ENCODE results near the gene SLAMF1. TPM values are rescaled to one million over a fixed set of nuclear protein-coding genes. Genes with fewer than 3 reads are reported as not detected.

SLAMF1 gene
- total and polyA plus RNA-seq, 2 donors from 2014 or later, result 0.13 to 3.3 TPM

DNA sequence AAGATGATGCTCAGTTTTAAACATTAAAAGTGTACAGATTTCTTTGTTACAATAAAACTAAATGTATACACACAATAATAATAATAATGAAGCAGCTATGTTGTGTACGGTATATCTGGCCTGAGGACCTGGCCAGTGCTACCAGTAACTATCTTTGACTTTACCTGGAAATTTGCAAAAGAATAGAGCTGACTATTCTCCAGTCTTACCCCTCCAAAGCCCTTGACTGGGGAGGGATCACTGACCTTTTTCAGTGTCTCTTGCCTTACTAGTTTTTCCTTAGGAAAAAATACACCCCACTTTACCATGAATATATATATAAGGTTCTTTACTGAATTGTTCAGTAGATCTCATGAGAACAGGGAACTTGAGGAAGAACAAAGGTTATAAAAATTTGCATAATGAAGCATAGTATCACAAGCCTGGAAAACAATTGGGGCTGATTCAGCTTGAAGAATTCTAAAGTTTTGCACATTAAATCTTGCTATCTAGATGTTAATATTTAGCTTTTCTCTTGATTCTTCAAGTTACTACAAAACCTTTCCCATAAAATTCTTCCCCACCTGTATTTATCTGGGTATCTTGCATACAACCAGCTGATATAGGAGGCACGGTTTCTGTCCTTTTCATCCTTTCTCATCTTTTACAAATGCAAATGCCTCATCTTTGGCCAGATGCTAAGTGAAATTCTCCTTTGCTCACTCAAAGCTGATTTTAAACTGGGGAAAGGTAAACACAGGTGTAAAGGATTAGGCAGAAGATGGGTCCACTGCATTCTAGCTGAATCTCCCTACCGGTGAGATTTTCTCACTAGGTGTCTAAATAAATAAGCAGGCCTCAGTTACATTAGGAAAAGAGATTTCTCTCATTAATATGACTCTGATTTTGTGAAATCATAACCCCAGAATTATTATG, 25.0 kb upstream of the SLAMF1 start:
- TF ChIP-seq, protein P1, sequence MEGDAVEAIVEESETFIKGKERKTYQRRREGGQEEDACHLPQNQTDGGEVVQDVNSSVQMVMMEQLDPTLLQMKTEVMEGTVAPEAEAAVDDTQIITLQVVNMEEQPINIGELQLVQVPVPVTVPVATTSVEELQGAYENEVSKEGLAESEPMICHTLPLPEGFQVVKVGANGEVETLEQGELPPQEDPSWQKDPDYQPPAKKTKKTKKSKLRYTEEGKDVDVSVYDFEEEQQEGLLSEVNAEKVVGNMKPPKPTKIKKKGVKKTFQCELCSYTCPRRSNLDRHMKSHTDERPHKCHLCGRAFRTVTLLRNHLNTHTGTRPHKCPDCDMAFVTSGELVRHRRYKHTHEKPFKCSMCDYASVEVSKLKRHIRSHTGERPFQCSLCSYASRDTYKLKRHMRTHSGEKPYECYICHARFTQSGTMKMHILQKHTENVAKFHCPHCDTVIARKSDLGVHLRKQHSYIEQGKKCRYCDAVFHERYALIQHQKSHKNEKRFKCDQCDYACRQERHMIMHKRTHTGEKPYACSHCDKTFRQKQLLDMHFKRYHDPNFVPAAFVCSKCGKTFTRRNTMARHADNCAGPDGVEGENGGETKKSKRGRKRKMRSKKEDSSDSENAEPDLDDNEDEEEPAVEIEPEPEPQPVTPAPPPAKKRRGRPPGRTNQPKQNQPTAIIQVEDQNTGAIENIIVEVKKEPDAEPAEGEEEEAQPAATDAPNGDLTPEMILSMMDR (IDR thresholded peaks at IDR 0.05; ENCODE audit: borderline replicate concordance, extremely low read depth, insufficient read depth), result no peak

DNA sequence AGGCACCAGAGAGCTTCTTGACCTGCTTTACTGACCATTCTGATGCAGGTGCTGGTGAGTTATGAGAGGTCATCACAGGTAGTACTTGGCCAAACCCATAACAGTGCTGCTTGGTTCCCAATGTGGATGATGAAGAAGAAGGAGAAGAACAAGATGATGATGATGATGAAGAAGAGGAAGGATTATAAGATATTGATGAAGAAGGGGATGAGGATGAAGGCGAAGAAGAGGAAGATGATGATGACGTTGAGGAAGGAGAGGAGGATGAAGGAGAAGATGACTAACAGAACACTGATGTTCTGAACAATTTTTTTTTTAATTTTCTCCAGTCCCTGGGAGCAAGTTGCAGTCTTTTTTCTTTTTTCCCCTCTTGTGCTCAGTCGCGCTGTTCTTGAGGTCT, 23.9 kb upstream of the SLAMF1 start:
- intact Hi-C loops (cut with DNase I), result no loop called here

More for the DNA sequence above, 25.0 kb upstream of the SLAMF1 start:
- no peaks in the 10 kb centered on the region for H3K4me1 ChIP-seq (ENCODE audit: control insufficient read depth in 2 of 3, insufficient read depth in 2 of 3, low read depth in 1 of 3, low read length in 3 of 3)
- H3K9ac ChIP-seq (ENCODE audit: low read length in 3 of 3), result no peak overlapping the region
- no peaks in the 10 kb centered on the region for H3K36me3 ChIP-seq (ENCODE audit: control insufficient read depth in 2 of 3, insufficient read depth in 3 of 3, low read length in 3 of 3)
- no peak overlapping the region for H3K27ac ChIP-seq (ENCODE audit: low read depth in 2 of 2, low read length in 2 of 2)
- DNase-seq (no peak), FAIRE-seq (no peak)
- no peak overlapping the region for H3K4me3 ChIP-seq (ENCODE audit: low read length in 3 of 3)
- H3K9me3 ChIP-seq (ENCODE audit: control insufficient read depth in 2 of 3, insufficient read depth in 1 of 3, low read length in 3 of 3), result no peaks in the 10 kb centered on the region
- intact Hi-C loops (cut with DNase I), result no loop called here
- H3K27me3 ChIP-seq (ENCODE audit: control insufficient read depth, insufficient read depth, low read length), result no peaks in the 10 kb centered on the region

DNA sequence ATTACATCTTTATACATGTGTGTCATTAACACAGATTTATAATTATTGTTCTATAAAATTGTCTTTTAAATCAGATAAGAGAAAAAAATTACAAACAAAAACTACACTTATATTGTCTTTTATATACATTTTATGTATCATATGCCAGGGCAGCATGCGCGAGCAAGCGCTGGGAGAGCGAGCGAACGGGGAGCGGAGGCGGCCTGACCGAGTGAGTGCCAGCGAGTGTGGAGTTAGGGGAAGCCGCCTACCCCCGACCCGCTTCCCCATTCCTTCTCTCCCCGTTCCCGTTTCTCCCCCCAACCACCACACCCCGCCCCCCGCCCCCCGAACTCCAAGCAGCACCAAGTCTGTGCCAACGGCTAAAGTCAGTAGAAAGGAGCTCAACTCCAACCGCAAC, 23.0 kb upstream of the SLAMF1 start:
- Histone ChIP-seq H3K9me3 (ENCODE audit: control insufficient read depth in 2 of 3, insufficient read depth in 1 of 3, low read length in 3 of 3) (no peaks in the 10 kb centered on the region), H3K4me3 (ENCODE audit: low read length in 3 of 3) (no peak overlapping the region), H3K27me3 (ENCODE audit: control insufficient read depth, insufficient read depth, low read length) (no peaks in the 10 kb centered on the region), H3K4me1 (ENCODE audit: control insufficient read depth in 2 of 3, insufficient read depth in 2 of 3, low read depth in 1 of 3, low read length in 3 of 3) (peaks cover 0 to 3% (median 0%) of the 10 kb centered on the region in 3 donors), H3K36me3 (ENCODE audit: control insufficient read depth in 2 of 3, insufficient read depth in 3 of 3, low read length in 3 of 3) (no peaks in the 10 kb centered on the region), H3K27ac (ENCODE audit: low read depth in 2 of 2, low read length in 2 of 2) (no peak overlapping the region), H3K9ac (ENCODE audit: low read length in 3 of 3) (no peak overlapping the region)
- TF ChIP-seq, protein P1 (IDR thresholded peaks at IDR 0.05; ENCODE audit: borderline replicate concordance, extremely low read depth, insufficient read depth), result no peak
- intact Hi-C loops (cut with DNase I), result no loop called here
- FAIRE-seq (no peak), DNase-seq (no peak)

More for the DNA sequence above, 23.9 kb upstream of the SLAMF1 start:
- Histone ChIP-seq H3K4me3 (ENCODE audit: low read length in 3 of 3) (no peak overlapping the region), H3K27ac (ENCODE audit: low read depth in 2 of 2, low read length in 2 of 2) (no peak overlapping the region), H3K4me1 (ENCODE audit: control insufficient read depth in 2 of 3, insufficient read depth in 2 of 3, low read depth in 1 of 3, low read length in 3 of 3) (no peaks in the 10 kb centered on the region), H3K36me3 (ENCODE audit: control insufficient read depth in 2 of 3, insufficient read depth in 3 of 3, low read length in 3 of 3) (no peaks in the 10 kb centered on the region), H3K27me3 (ENCODE audit: control insufficient read depth, insufficient read depth, low read length) (no peaks in the 10 kb centered on the region), H3K9ac (ENCODE audit: low read length in 3 of 3) (no peak overlapping the region), H3K9me3 (ENCODE audit: control insufficient read depth in 2 of 3, insufficient read depth in 1 of 3, low read length in 3 of 3) (no peaks in the 10 kb centered on the region)
- TF ChIP-seq, protein P1 (IDR thresholded peaks at IDR 0.05; ENCODE audit: borderline replicate concordance, extremely low read depth, insufficient read depth), result no peak
- DNase-seq (no peak), FAIRE-seq (no peak)
